Upper lobe of right lung (tissue), 1 donor: ENCODE results near the gene BSN. TPM values are rescaled to one million over a fixed set of nuclear protein-coding genes. Genes with fewer than 3 reads are reported as not detected.
"Not testable (repeated sequence)": the region's sequence is repeated elsewhere in the genome, so short reads cannot be mapped to it uniquely, and the experiment has no call there.

Experiments used
- ATAC-seq: fragments of 200-7000 bp; cut with Tn5 transposase; one replicate; pipeline ENCODE4 v1.9.1; 2020; ENCODE audit warnings: mild to moderate bottlenecking, moderate library complexity
- DNase-seq: peaks from one replicate; pipeline ENCODE4 v3.0.0-alpha.2; 2020
- H3K27ac ChIP-seq: fragments of 200-600 bp; one replicate; pipeline ENCODE4 v1.8.0; 2022
- H3K27me3 ChIP-seq: fragments of 200-600 bp; one replicate; pipeline ENCODE4 v1.8.0; 2022; ENCODE audit warnings: mild to moderate bottlenecking
- H3K36me3 ChIP-seq: fragments of 200-600 bp; one replicate; pipeline ENCODE4 v1.8.0; 2022
- H3K4me1 ChIP-seq: fragments of 200-600 bp; one replicate; pipeline ENCODE4 v1.8.0; 2022
- H3K4me3 ChIP-seq: fragments of 200-600 bp; one replicate; pipeline ENCODE4 v1.8.0; 2022; ENCODE audit warnings: mild to moderate bottlenecking
- H3K9me3 ChIP-seq: fragments of 200-600 bp; one replicate; pipeline ENCODE4 v1.8.0; 2022
- CTCF ChIP-seq: fragments of 200-600 bp; IDR thresholded peaks from one replicate; pipeline ENCODE4 v1.8.0; 2022; ENCODE audit warnings: antibody characterized with exemption
- intact Hi-C: fragments of 100-400 bp; cut with DNase I; formaldehyde crosslinking; loops from one replicate; pipeline ENCODE4 v1.11.0; 2022
- total RNA-seq: library from RNA; stranded (reverse); fragmentation: NEBNext Ultra II Directional; extraction: Animal tissue kit (Norgen Biotek cat#: 25700); gene quantifications from one replicate; pipeline ENCODE4 v1.2.1, GENCODE V29; 2021
- donor health status: DM: no; HTN: yes; CAD: no; lungs with severe emphysema.

Gene BSN
- total RNA-seq, 1 donor from 2014 or later = 0.43 TPM

- DNase-seq = no peak
- peaks cover 77% of the 10 kb centered on the region for H3K36me3 ChIP-seq
- H3K27me3 ChIP-seq = no peaks in the 10 kb centered on the region
- H3K4me1 ChIP-seq = no peaks in the 10 kb centered on the region
- H3K27ac ChIP-seq = no peak overlapping the region
- no peak for TF ChIP-seq CTCF
- intact Hi-C loops = no loop called here
- no peak overlapping the region for H3K4me3 ChIP-seq
- ATAC-seq = no peak
- no peaks in the 10 kb centered on the region for H3K9me3 ChIP-seq
Observed at GRCh38 chr3:49681232-49681522, 126.9 kb downstream of the BSN start.

- DNase-seq (no peak), ATAC-seq (no peak)
- no peak overlapping the region for H3K4me3 ChIP-seq
- H3K4me1 ChIP-seq = no peaks in the 10 kb centered on the region
- no peaks in the 10 kb centered on the region for H3K27me3 ChIP-seq
- intact Hi-C loops = no loop called here
- TF ChIP-seq CTCF = no peak
- no peaks in the 10 kb centered on the region for H3K9me3 ChIP-seq
- peaks cover 73% of the 10 kb centered on the region for H3K36me3 ChIP-seq
- no peak overlapping the region for H3K27ac ChIP-seq
Observed at GRCh38 chr3:49681543-49681942, 127.3 kb downstream of the BSN start.

GRCh38 chr3:49683162-49683561 lies 128.9 kb downstream of the BSN start:
- intact Hi-C loops = no loop called here
- H3K9me3 ChIP-seq = no peaks in the 10 kb centered on the region
- peaks cover 57% of the 10 kb centered on the region for H3K36me3 ChIP-seq
- no peaks in the 10 kb centered on the region for H3K27me3 ChIP-seq
- DNase-seq = no peak
- TF ChIP-seq CTCF = no peak
- H3K27ac ChIP-seq = no peak overlapping the region
- H3K4me1 ChIP-seq = no peaks in the 10 kb centered on the region
- no peak for ATAC-seq
- H3K4me3 ChIP-seq = no peak overlapping the region

GRCh38 chr3:49684453-49684852 lies 130.2 kb downstream of the BSN start:
- H3K27me3 ChIP-seq, DNase-seq, ATAC-seq, H3K4me1 ChIP-seq, intact Hi-C loops, H3K4me3 ChIP-seq, H3K9me3 ChIP-seq, H3K27ac ChIP-seq: not testable (repeated sequence)
- peaks cover 44% of the 10 kb centered on the region for H3K36me3 ChIP-seq

- H3K27me3 ChIP-seq, DNase-seq, H3K4me1 ChIP-seq, ATAC-seq, intact Hi-C loops, H3K27ac ChIP-seq, H3K4me3 ChIP-seq, H3K9me3 ChIP-seq: not testable (repeated sequence)
- H3K36me3 ChIP-seq = peaks cover 38% of the 10 kb centered on the region
Observed at GRCh38 chr3:49685103-49685502, 130.8 kb downstream of the BSN start.

GRCh38 chr3:49685846-49686245 lies 131.6 kb downstream of the BSN start:
- H3K27me3 ChIP-seq, DNase-seq, H3K4me3 ChIP-seq, H3K27ac ChIP-seq, H3K9me3 ChIP-seq, intact Hi-C loops, ATAC-seq: not testable (repeated sequence)
- Histone ChIP-seq H3K36me3 (peaks cover 30% of the 10 kb centered on the region), H3K4me1 (peaks cover 12% of the 10 kb centered on the region)

GRCh38 chr3:49686346-49686745 lies 132.1 kb downstream of the BSN start:
- ATAC-seq (peak; percentile 69), DNase-seq (peak; percentile 86)
- Histone ChIP-seq H3K36me3 (peaks cover 25% of the 10 kb centered on the region), H3K4me3 (peak overlapping the region; percentile 33), H3K4me1 (peaks cover 17% of the 10 kb centered on the region)
- H3K9me3 ChIP-seq, intact Hi-C loops, H3K27me3 ChIP-seq, H3K27ac ChIP-seq: not testable (repeated sequence)

GRCh38 chr3:49686769-49687423 lies 132.6 kb downstream of the BSN start:
- H3K9me3 ChIP-seq, H3K27me3 ChIP-seq, H3K27ac ChIP-seq, intact Hi-C loops: not testable (repeated sequence)
- Histone ChIP-seq H3K4me1 (peaks cover 19% of the 10 kb centered on the region), H3K4me3 (peak overlapping the region; percentile 33), H3K36me3 (peaks cover 20% of the 10 kb centered on the region)
- DNase-seq (peak; percentile 90), ATAC-seq (peak; percentile 70)

- H3K4me3 ChIP-seq, H3K27me3 ChIP-seq, intact Hi-C loops, H3K27ac ChIP-seq, H3K9me3 ChIP-seq, ATAC-seq, DNase-seq: not testable (repeated sequence)
- Histone ChIP-seq H3K4me1 (peaks cover 19% of the 10 kb centered on the region), H3K36me3 (peaks cover 15% of the 10 kb centered on the region)
Observed at GRCh38 chr3:49687424-49687795, 133.1 kb downstream of the BSN start.

GRCh38 chr3:49688338-49689045 lies 134.2 kb downstream of the BSN start:
- Histone ChIP-seq H3K27ac (peak overlapping the region; percentile 77), H3K4me3 (peak overlapping the region; percentile 100), H3K4me1 (peaks cover 19% of the 10 kb centered on the region)
- DNase-seq, ATAC-seq, intact Hi-C loops, H3K36me3 ChIP-seq, H3K9me3 ChIP-seq, H3K27me3 ChIP-seq: not testable (repeated sequence)
